ENCODE results near the gene SLC27A2.
"Not testable (repeated sequence)": the region's sequence is repeated elsewhere in the genome, so short reads cannot be mapped to it uniquely, and the experiment has no call there.

SLC27A2 gene

GRCh38 chr15:50187997-50188396, 6.0 kb downstream of the SLC27A2 start:
- no peak for DNase-seq
- no peak overlapping the region for H3K4me3 ChIP-seq (ENCODE audit: low read depth, low read length)
- TF ChIP-seq CTCF (IDR thresholded peaks at IDR 0.05; ENCODE audit: low read depth, low read length): no peak
- no peaks in the 10 kb centered on the region for H3K27me3 ChIP-seq (ENCODE audit: insufficient read depth, low read depth, severe bottlenecking)
- no peaks in the 10 kb centered on the region for H3K9me3 ChIP-seq (ENCODE audit: severe bottlenecking)
- peaks cover 4% of the 10 kb centered on the region; the same call in 1 of the 2 replicates for H3K36me3 ChIP-seq
- H3K27ac ChIP-seq: no peak overlapping the region

DNA sequence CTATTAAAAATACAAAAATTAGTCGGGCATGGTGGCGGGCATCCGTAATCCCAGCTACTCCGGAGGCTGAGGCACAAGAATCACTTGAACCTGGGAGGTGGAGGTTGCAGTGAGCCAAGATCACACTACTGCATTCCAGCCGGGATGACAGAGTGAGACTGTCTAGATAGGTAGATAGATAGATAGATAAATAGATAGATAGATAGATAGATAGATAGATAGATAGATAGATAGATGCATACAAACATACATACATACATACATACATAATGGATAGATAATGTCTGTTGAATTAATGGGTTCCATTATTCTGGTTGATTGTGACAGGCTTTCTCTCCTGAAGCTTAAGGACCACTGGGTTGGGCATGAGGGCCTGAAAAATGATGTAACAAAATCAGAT, 6.8 kb downstream of the SLC27A2 start:
- H3K27me3 ChIP-seq (ENCODE audit: insufficient read depth, low read depth, severe bottlenecking); H3K36me3 ChIP-seq; H3K4me3 ChIP-seq (ENCODE audit: low read depth, low read length); H3K9me3 ChIP-seq (ENCODE audit: severe bottlenecking); H3K27ac ChIP-seq; DNase-seq: not testable (repeated sequence)

DNA sequence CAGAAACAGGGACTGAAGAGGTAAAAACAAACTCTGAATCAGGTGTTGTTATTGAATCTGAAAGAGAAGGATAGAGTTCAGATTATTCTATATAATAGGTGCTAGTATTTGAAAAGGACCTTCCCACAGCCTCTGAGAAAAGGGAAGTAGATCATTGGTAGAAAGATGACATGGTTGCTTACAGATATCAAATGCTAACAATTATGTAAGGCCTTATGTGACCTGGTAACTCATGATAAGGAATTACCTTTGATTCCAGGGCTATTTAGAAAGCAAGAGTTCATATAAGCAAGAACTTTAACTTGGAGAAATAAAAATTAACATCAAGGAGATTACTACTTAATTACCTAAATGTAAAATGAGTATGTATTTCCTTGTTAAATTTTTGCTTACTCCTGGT, 7.6 kb downstream of the SLC27A2 start:
- no peaks in the 10 kb centered on the region for H3K27me3 ChIP-seq (ENCODE audit: insufficient read depth, low read depth, severe bottlenecking)
- 0 out of 2 replicates have a peak, but pooled peaks cover 4% of the 10 kb centered on the region for H3K36me3 ChIP-seq
- no peak for DNase-seq
- H3K4me3 ChIP-seq (ENCODE audit: low read depth, low read length): no peak overlapping the region
- no peak overlapping the region for H3K27ac ChIP-seq
- no peak for TF ChIP-seq CTCF (IDR thresholded peaks at IDR 0.05; ENCODE audit: low read depth, low read length)
- no peaks in the 10 kb centered on the region for H3K9me3 ChIP-seq (ENCODE audit: severe bottlenecking)

- Histone ChIP-seq H3K27ac (no peak overlapping the region), H3K9me3 (ENCODE audit: severe bottlenecking) (no peaks in the 10 kb centered on the region)
Observed at GRCh38 chr15:50190166-50190570, 8.2 kb downstream of the SLC27A2 start.

GRCh38 chr15:50190723-50191122, 8.7 kb downstream of the SLC27A2 start:
- Histone ChIP-seq H3K27ac (no peak overlapping the region), H3K36me3 (0 out of 2 replicates have a peak, but pooled peaks cover 4% of the 10 kb centered on the region), H3K9me3 (ENCODE audit: severe bottlenecking) (no peaks in the 10 kb centered on the region), H3K4me3 (ENCODE audit: low read depth, low read length) (no peak overlapping the region), H3K27me3 (ENCODE audit: insufficient read depth, low read depth, severe bottlenecking) (no peaks in the 10 kb centered on the region)
- no peak for DNase-seq
- no peak for TF ChIP-seq CTCF (IDR thresholded peaks at IDR 0.05; ENCODE audit: low read depth, low read length)

More at GRCh38 chr15:50190166-50190570, 8.2 kb downstream of the SLC27A2 start:
- no peaks in the 10 kb centered on the region for H3K27me3 ChIP-seq (ENCODE audit: insufficient read depth, low read depth, severe bottlenecking)
- H3K36me3 ChIP-seq: 0 out of 2 replicates have a peak, but pooled peaks cover 4% of the 10 kb centered on the region
- no peak for TF ChIP-seq CTCF (IDR thresholded peaks at IDR 0.05; ENCODE audit: low read depth, low read length)
- H3K4me3 ChIP-seq (ENCODE audit: low read depth, low read length): no peak overlapping the region
- no peak for DNase-seq

- H3K9me3 ChIP-seq (ENCODE audit: severe bottlenecking): no peaks in the 10 kb centered on the region
- H3K4me3 ChIP-seq (ENCODE audit: low read depth, low read length): no peak overlapping the region
- no peak overlapping the region for H3K27ac ChIP-seq
- DNase-seq: no peak
- no peaks in the 10 kb centered on the region for H3K27me3 ChIP-seq (ENCODE audit: insufficient read depth, low read depth, severe bottlenecking)
- H3K36me3 ChIP-seq: 0 out of 2 replicates have a peak, but pooled peaks cover 4% of the 10 kb centered on the region
- no peak for TF ChIP-seq CTCF (IDR thresholded peaks at IDR 0.05; ENCODE audit: low read depth, low read length)
Observed at GRCh38 chr15:50192164-50192563, 10.2 kb downstream of the SLC27A2 start.

All from WERI-Rb-1 (cell line).